K562 (cell line): ENCODE results near the gene TMEM273. TPM values are rescaled to one million over a fixed set of nuclear protein-coding genes. Genes with fewer than 3 reads are reported as not detected.
A peak's percentile ranks its signal among the peaks of the same experiment; 100 is the strongest.

Source experiments
- ARID2 ChIP-seq: fragments of 450-650 bp; IDR thresholded peaks from 2 replicates; pipeline ENCODE4 v1.6.1; 2017; ENCODE audit warnings: antibody characterized with exemption, mild to moderate bottlenecking
- CHD2 ChIP-seq: IDR thresholded peaks from 2 replicates; pipeline ENCODE4 v1.6.1; 2011; ENCODE audit warnings: low read depth, low read length
- CREBBP ChIP-seq: IDR thresholded peaks from one replicate; pipeline ENCODE4 v1.6.1; 2012; ENCODE audit warnings: low read depth, mild to moderate bottlenecking, control low read depth, inconsistent platforms, low read length
- EZH2 ChIP-seq: IDR thresholded peaks from 2 replicates; pipeline ENCODE4 v1.6.1; 2012; ENCODE audit warnings: low read depth, mild to moderate bottlenecking, inconsistent platforms, low read length, borderline replicate concordance
- GTF2F1 ChIP-seq: IDR thresholded peaks from 2 replicates; pipeline ENCODE4 v1.6.1; 2011; ENCODE audit warnings: low read depth, low read length, improper control_type of control experiment
- HDAC1 ChIP-seq, 2 experiments: fragments of 450-650 bp; IDR thresholded peaks; 2 replicates each; pipeline ENCODE4 v1.6.1; 2016 to 2017; ENCODE audit warnings: inconsistent platforms in 1 of 2, mild to moderate bottlenecking in 1 of 2, moderate library complexity in 1 of 2
- HDGF ChIP-seq: fragments of 450-650 bp; IDR thresholded peaks from 2 replicates; pipeline ENCODE4 v1.6.1; 2016
- HNRNPLL ChIP-seq: fragments of 200-400 bp; formaldehyde crosslinking; IDR thresholded peaks from 2 replicates; pipeline ENCODE4 v1.6.1; 2017; ENCODE audit warnings: low read length, low read depth, mild to moderate bottlenecking; ENCODE audit not compliant: poor library complexity, severe bottlenecking
- KDM4B ChIP-seq, 2 experiments: fragments of 450-650 bp in 1 of 2; sonication (generic) in 1 of 2; IDR thresholded peaks; 2 replicates each; pipeline ENCODE4 v1.6.1; 2016 to 2017; ENCODE audit warnings: borderline replicate concordance in 2 of 2, antibody characterized with exemption in 1 of 2, low read depth in 1 of 2, mild to moderate bottlenecking in 1 of 2
- KLF10 ChIP-seq: fragments of 250-450 bp; sonication (Bioruptor Pico); IDR thresholded peaks from 2 replicates; pipeline ENCODE4 v1.6.1; 2021; ENCODE audit warnings: matching md5 sums
- MBD2 ChIP-seq: sonication (generic); IDR thresholded peaks from 2 replicates; pipeline ENCODE4 v1.6.1; 2016; ENCODE audit warnings: low read depth, borderline replicate concordance
- PHTF2 ChIP-seq: fragments of 250-450 bp; sonication (Bioruptor Pico); IDR thresholded peaks from 2 replicates; pipeline ENCODE4 v1.5.0; 2021; ENCODE audit warnings: mild to moderate bottlenecking
- POU5F1 ChIP-seq: fragments of 150-350 bp; IDR thresholded peaks from 2 replicates; pipeline ENCODE4 v1.6.1; 2014; ENCODE audit warnings: borderline replicate concordance, low read length, low read depth, mild to moderate bottlenecking; ENCODE audit not compliant: partially characterized antibody
- PTBP1 ChIP-seq: fragments of 200-400 bp; formaldehyde crosslinking; IDR thresholded peaks from 2 replicates; pipeline ENCODE4 v1.6.1; 2017; ENCODE audit warnings: low read depth, low read length
- PTRF ChIP-seq: fragments of 450-650 bp; IDR thresholded peaks from 2 replicates; pipeline ENCODE4 v1.6.1; 2016; ENCODE audit warnings: mild to moderate bottlenecking, missing genetic modification characterization, missing compliant biosample characterization
- PTTG1 ChIP-seq: fragments of 450-650 bp; IDR thresholded peaks from 2 replicates; pipeline ENCODE4 v1.6.1; 2016; ENCODE audit warnings: low read depth, mild to moderate bottlenecking, missing genetic modification characterization, missing compliant biosample characterization
- RBFOX2 ChIP-seq: fragments of 200-400 bp; formaldehyde crosslinking; IDR thresholded peaks from 2 replicates; pipeline ENCODE4 v1.6.1; 2017; ENCODE audit warnings: low read depth, mild to moderate bottlenecking, low read length, moderate library complexity
- SMARCA5 ChIP-seq: fragments of 450-650 bp; IDR thresholded peaks from 2 replicates; pipeline ENCODE4 v1.6.1; 2016
- TBP ChIP-seq: optimal IDR thresholded peaks from 2 replicates; pipeline ENCODE3; 2011; ENCODE audit warnings: low read depth, low read length, improper control_type of control experiment
- U2AF1 ChIP-seq: fragments of 200-400 bp; formaldehyde crosslinking; optimal IDR thresholded peaks from 2 replicates; pipeline ENCODE3; 2017; ENCODE audit warnings: mild to moderate bottlenecking, low read depth, low read length, moderate library complexity
- WHSC1 ChIP-seq: IDR thresholded peaks from one replicate; pipeline ENCODE4 v1.6.1; 2012; ENCODE audit warnings: low read length, control low read depth, inconsistent platforms
- ZNF175 ChIP-seq: fragments of 200-800 bp; sonication (Bioruptor generic); IDR thresholded peaks from 2 replicates; pipeline ENCODE4 v1.6.1; 2016; ENCODE audit warnings: low read depth, mild to moderate bottlenecking, missing genetic modification characterization, missing compliant biosample characterization
- ZNF384 ChIP-seq: IDR thresholded peaks from 2 replicates; pipeline ENCODE4 v1.6.1; 2012; ENCODE audit warnings: low read depth, low read length, improper control_type of control experiment
- ZNF561 ChIP-seq: fragments of 450-650 bp; formaldehyde crosslinking; conservative IDR thresholded peaks from 2 replicates; pipeline ENCODE4 v1.4.0; 2020; ENCODE audit warnings: mild to moderate bottlenecking, moderate library complexity
- ZNF717 ChIP-seq: fragments of 250-450 bp; sonication (Bioruptor Pico); IDR thresholded peaks from 2 replicates; pipeline ENCODE4 v1.5.0; 2021
- ZSCAN32 ChIP-seq: fragments of 450-650 bp; formaldehyde crosslinking; IDR thresholded peaks from 2 replicates; pipeline ENCODE4 v1.4.0; 2020; ENCODE audit warnings: mild to moderate bottlenecking, moderate library complexity
- polyA plus RNA-seq, 8 experiments: library from polyadenylated mRNA; depleted of rRNA in 4 of 8; stranded (reverse) in 5 of 8; unstranded in 3 of 8; fragments of >200 nt; fragmentation: Nextera tagmentation in 2 of 8; fragmentation: Illumina TruSeq in 1 of 8; extraction: Ambion mirVana in 2 of 8; extraction: Trizol in 1 of 8; gene quantifications; 2 replicates each; pipeline versions ENCODE4 v1.2.1 to v1.2.3, GENCODE V29; 2011 to 2014; ENCODE audit warnings: inconsistent platforms in 1 of 8, missing spikeins in 1 of 8
- total RNA-seq, 7 experiments: library from RNA; depleted of rRNA in 6 of 7; stranded (reverse); fragments of >200 nt in 6 of 7; fragmentation: Illumina TruSeq in 2 of 7; extraction: Trizol in 2 of 7; gene quantifications; 2 replicates each; pipeline versions ENCODE4 v1.2.1 to v1.2.3, GENCODE V29; 2011 to 2021; ENCODE audit warnings: low replicate concordance in 1 of 7
- TF ChIP-seq, protein P1 (sequence below): fragments of 450-650 bp; IDR thresholded peaks from 2 replicates; pipeline ENCODE4 v1.6.1; 2014; ENCODE audit warnings: low read depth, mild to moderate bottlenecking, moderate library complexity, borderline replicate concordance
- TF ChIP-seq, protein P2 (sequence below): fragments of 450-650 bp; conservative IDR thresholded peaks from 2 replicates; pipeline ENCODE4 v1.6.1; 2016; ENCODE audit warnings: missing genetic modification characterization, low read depth, mild to moderate bottlenecking, control low read depth, missing compliant biosample characterization
- TF ChIP-seq, protein P3 (sequence below): fragments of 200-800 bp; sonication (Bioruptor generic); IDR thresholded peaks from 2 replicates; pipeline ENCODE4 v1.6.1; 2017; ENCODE audit warnings: missing genetic modification characterization, missing compliant biosample characterization

Gene TMEM273
- total and polyA plus RNA-seq, 9 of the 15 experiments (the other 6 are each of a cell fraction or from before 2014, with no cell fraction given) = 39.2 to 131 (median 95.6) TPM

DNA sequence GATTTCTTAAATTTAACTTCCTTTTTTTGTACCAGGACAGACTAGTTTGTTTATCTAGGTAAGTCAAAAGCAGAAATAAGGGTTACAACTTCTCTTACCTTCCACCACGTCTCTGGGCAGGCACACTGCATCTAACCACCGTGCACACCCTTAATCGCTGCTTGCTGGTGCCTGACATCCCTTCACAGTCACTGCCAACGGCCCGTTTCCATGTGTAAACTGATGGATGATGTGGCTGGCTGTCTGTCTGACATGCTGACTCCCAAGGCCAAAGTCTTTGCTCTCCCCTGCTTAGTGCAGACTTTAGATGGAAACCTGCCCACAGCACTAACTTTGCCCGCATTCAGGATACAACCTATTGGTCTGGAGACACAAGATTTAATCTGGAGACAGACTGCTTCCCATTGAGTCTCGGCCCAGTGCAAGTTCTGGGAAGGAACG lies 1.1 kb downstream of the TMEM273 start (continued):
- TF ChIP-seq, protein P1, sequence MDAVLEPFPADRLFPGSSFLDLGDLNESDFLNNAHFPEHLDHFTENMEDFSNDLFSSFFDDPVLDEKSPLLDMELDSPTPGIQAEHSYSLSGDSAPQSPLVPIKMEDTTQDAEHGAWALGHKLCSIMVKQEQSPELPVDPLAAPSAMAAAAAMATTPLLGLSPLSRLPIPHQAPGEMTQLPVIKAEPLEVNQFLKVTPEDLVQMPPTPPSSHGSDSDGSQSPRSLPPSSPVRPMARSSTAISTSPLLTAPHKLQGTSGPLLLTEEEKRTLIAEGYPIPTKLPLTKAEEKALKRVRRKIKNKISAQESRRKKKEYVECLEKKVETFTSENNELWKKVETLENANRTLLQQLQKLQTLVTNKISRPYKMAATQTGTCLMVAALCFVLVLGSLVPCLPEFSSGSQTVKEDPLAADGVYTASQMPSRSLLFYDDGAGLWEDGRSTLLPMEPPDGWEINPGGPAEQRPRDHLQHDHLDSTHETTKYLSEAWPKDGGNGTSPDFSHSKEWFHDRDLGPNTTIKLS = no peak
- no peak for TF ChIP-seq CHD2
- TF ChIP-seq KDM4B (IDR thresholded peaks at IDR 0.05; ENCODE audit: borderline replicate concordance in 2 of 2, low read depth in 1 of 2) = no peak
- peak; percentile 41; the same call in 1 of the 2 replicates for TF ChIP-seq RBFOX2
- TF ChIP-seq PTBP1 = no peak
- TF ChIP-seq ZNF175 (CRISPR knock-in tag) = peak; percentile 59; the same call in 1 of the 2 replicates
- TF ChIP-seq WHSC1 = no peak
- TF ChIP-seq, protein P2, sequence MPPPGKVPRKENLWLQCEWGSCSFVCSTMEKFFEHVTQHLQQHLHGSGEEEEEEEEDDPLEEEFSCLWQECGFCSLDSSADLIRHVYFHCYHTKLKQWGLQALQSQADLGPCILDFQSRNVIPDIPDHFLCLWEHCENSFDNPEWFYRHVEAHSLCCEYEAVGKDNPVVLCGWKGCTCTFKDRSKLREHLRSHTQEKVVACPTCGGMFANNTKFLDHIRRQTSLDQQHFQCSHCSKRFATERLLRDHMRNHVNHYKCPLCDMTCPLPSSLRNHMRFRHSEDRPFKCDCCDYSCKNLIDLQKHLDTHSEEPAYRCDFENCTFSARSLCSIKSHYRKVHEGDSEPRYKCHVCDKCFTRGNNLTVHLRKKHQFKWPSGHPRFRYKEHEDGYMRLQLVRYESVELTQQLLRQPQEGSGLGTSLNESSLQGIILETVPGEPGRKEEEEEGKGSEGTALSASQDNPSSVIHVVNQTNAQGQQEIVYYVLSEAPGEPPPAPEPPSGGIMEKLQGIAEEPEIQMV = no peak
- no peak for TF ChIP-seq U2AF1
- no peak for TF ChIP-seq ZNF717 (CRISPR knock-in tag)
- TF ChIP-seq ZNF561 = no peak
- no peak for TF ChIP-seq ZNF384
- no peak for TF ChIP-seq POU5F1
- TF ChIP-seq PHTF2 (CRISPR knock-in tag) = 0 out of 2 replicates have a peak, but pooled peaks have one; percentile 4
- no peak for TF ChIP-seq GTF2F1
- TF ChIP-seq PTTG1 (tag) = no peak
- no peak for TF ChIP-seq EZH2
- TF ChIP-seq TBP = no peak
- no peak for TF ChIP-seq KLF10 (CRISPR knock-in tag)
- no peak for TF ChIP-seq ZSCAN32 (CRISPR knock-in tag)
- no peak for TF ChIP-seq CREBBP
- TF ChIP-seq SMARCA5 = no peak
- TF ChIP-seq HDAC1 (IDR thresholded peaks at IDR 0.05) = no peak
- TF ChIP-seq ARID2 = no peak
- TF ChIP-seq HDGF = no peak
- no peak for TF ChIP-seq HNRNPLL
- TF ChIP-seq PTRF (tag) = no peak
- TF ChIP-seq, protein P3, sequence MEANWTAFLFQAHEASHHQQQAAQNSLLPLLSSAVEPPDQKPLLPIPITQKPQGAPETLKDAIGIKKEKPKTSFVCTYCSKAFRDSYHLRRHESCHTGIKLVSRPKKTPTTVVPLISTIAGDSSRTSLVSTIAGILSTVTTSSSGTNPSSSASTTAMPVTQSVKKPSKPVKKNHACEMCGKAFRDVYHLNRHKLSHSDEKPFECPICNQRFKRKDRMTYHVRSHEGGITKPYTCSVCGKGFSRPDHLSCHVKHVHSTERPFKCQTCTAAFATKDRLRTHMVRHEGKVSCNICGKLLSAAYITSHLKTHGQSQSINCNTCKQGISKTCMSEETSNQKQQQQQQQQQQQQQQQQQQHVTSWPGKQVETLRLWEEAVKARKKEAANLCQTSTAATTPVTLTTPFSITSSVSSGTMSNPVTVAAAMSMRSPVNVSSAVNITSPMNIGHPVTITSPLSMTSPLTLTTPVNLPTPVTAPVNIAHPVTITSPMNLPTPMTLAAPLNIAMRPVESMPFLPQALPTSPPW (CRISPR knock-in tag) = no peak
- no peak for TF ChIP-seq MBD2
